GM21526 (cell line): ENCODE data around the gene KCNMA1.

Experiments
- ATAC-seq: cut with Tn5 transposase; IDR thresholded peaks from one replicate; pipeline ENCODE4 v1.9.1; 2021; ENCODE audit warnings: moderate library complexity; ENCODE audit not compliant: unreplicated experiment, low FRiP score

Gene KCNMA1

DNA sequence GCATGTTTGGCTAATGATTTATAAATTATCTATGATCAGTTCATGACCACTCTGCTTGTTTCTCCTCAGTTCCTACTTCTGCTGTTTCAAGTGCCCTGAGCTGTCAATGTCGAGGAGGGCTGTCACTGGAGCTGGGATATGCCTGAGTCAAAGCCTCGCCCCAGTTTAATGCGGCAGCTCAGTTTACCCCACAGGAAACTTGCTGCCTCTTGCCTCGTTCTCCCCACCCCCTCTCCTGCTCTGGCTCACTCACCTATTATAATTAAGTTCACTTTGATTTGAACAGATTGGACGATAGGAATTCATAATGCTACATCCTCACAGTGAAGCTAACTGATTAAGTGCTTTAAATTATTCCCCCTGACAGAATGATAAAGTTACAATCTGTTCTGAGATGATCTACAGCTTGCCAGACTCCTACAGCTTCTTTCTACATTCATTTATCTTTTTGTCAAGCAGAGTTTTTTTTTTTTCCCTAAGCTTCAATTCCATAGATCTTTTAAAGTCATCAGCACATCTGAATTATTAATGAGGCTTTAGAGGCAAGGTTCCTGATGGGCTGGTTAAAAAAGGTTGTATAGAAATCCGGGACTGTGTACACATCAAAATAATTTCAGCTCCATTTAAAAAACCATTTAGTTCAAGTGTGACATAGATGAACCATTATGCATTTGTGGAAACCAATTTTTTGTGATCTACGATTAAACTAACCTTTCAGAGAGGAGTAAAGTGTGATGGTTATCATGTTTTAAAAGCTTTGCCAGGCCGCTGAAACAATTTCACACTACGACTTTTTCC, 758.3 kb downstream of the KCNMA1 start:
- ATAC-seq = no peak

DNA sequence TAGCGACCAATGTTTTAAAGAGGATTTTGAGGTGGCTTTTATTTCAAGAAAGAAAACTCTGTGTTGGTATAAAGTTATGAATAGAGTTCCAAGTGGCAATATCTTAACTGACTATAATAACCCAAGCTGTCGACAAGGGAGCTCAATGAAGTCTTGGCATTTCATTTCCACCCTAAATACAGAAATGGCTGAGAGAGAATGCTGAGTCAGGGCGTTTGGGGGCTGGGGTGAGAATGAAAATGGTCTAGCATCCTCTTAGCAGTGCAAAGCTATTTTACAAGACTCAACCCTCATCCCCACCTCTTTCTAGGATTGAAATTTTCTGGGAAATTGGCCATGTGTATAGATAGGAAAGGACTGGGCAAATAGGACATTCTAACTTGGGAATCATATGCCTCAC, 759.1 kb downstream of the KCNMA1 start:
- ATAC-seq = no peak

DNA sequence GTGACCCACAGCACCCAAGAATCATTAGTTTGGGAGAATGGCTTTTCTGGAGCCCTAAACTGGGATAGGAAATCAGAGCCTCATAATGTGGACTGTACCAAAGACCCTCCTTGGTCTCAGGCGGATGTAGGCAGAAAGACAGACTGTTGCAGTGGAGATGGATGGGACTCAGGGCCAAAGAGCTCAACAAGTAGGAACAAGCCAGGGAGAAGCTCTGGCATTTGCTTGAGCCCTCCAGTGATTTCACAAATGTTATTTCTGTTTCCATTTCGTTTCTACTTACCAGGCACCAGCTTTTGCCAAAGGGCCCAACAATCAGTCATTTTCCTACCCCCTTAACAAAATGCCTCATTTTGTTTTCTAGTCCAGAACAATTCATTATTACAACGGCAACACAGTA, 762.7 kb downstream of the KCNMA1 start:
- no peak for ATAC-seq

DNA sequence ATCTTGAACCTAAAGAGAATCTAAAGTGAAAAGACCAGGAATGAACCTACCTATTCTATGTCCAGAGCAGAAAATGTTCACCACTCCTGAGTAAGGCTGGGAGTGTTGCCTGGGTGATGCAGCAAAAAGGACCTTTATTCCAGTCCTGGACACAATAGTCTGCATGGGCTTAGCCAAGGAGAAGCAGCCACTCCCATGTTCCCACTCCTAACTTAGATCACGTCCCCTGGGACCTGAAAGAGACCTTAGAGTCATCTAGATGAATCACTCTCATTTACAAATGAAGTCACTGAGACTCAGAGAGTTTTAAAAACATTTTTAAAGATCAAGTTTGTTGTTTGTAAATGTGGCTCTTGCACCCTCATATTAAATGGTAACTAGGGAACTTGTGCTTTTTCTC, 763.4 kb downstream of the KCNMA1 start:
- ATAC-seq = no peak

DNA sequence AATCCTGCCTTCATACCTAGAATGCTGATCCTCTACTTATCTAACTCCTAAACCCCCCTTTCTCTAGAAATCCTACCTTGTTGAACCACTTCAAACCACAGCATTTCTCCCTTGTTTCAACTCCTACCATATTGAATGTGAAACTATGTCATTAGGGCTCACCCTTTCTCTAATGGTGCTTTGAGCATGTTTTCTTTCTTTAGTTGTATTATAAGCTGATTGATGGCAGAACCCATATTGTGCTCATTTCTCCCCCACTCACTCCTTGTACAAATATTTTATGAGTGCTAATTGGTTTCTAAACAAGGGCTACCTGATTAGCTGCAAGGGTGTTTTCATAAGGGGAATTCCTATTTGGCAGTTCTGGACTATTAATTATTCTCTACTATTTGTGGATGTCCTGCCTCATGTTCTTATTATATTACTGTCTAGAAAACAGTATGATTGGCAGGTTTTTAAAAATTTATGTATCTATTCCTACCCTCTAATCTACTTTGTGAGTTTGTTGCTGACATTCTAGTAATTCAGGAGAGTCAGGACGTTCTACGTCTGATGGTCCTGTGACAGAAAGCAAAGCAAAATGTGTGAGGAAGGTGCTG, 765.8 kb downstream of the KCNMA1 start:
- no peak for ATAC-seq

DNA sequence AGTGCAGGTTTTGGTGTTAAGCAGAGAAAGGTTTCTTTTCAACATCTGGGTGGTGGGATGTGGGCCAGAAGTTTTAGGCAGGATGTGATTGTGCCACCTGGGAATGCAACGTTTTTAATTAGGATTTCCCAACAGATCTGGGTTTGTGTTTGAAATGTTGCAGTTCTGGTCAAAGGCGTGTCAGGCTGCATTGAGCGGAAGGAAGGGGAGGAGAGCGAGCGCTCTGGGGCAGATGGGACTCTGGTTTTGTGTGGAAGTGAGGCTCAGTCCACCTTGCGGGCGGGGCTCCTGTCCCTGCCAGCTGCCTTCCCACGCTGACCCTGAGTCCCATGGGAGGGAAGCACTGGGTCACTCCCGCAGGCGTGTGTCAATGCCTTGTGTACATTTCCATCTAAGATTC, 767.7 kb downstream of the KCNMA1 start:
- ATAC-seq = no peak

DNA sequence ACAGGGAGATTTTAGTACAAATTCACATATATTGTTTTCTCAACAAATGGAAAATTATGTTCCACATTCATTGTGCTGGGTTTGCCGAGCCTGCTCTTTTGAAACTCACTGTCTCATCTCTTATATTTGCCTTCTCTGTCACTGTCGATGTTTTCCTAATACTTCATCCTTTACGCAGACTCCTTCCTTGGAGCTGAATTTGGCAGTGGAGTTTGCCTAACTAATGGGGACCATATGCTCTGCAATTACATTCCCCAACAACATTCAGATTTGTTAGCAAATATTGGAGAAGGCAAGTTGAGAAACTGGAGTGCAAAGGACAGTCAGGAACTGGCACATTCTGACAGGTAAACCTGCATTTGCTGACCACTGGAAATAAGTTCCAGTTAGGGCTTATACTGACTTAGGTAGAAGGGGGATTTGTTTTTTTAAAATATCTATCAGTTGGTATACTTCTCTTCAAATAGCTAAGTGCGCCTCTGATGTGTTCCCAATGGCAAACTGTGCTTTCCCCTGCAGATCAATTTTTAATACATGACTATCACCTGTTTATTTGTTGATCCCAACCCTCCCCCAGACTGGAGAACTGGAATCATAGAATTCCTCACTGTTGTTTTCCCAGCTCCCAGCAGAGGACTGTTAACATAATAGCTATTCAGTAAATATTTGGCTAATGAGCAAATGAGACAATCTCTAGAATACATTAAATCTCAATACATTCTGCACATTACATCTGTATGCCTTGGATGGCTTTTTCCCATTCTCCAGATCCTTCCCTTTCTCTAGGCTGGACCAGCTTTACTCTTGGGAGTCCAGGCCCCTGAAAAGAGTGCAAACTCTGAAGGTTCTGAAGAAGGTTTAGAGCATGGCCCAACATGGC, 769.3 kb downstream of the KCNMA1 start:
- ATAC-seq = no peak

DNA sequence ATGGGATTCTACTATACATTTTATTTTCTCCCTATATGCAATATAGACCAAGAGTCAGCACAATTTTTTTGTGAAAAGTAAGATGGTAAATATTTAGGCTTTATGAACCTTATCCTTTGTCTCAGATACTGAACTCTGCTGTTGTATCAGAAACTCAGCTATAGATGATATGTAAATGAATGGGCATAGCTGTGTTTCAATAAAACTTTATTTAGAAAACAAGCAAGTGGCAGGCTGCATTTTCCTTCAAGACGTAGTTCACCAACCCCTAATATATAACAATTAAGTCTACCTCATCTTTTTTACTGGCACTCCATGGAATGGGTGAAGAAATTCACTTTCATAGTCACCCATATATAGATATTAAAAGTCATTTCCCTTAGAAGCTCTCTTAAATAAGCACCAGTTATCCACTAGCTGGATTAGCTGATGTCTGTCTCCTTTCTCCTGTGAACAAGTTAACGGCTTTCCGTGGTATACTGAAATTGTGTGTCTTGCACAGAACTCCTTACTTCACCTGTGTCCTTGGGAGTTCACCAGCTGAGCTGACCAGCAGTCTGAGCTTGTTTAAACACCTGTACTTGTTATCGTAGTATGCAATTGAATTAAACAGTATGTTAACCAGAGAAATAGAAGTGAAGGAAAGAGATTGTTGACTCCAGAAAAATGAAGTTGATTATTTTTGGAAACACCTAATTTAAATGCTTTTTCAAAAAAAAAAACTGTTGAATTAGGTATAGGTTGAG, 770.6 kb downstream of the KCNMA1 start:
- no peak for ATAC-seq

DNA sequence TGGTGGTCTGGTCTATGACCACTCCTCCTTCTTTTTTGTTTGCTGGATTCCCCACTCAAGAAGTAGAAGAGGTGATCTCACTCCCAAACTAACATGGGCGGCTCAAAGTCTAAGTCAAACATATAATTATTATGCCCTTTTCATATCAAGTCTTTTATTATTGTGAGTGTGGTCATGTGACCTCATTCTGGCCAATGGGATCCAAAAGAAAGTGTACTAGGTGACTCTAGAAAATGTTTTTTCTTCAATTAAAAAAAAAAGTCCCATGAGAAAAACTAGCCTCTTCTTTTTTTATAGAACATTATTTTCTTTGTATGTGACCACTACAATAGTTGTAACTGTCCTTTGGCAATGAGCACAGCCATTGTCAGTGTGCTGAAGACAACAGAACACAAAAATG, 772.7 kb downstream of the KCNMA1 start:
- ATAC-seq = no peak

DNA sequence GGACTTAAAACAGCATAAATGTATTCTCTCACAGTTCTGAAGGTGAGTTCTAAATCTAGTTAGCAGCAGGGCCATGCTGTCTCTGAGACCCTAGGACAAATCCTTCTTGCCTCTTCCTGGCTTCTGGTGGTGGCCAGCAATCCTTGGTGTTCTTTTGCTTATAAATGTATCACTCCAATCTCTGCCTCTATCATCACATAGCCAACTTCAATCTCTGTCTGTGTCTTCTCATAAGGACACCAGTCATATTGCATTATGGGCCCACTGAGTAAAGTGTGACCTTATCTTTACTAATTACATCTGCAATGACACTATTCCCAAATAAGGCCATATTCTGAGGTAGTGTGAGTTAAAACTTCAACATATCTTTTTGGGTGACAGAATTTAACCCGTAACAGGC, 778.9 kb downstream of the KCNMA1 start:
- no peak for ATAC-seq

DNA sequence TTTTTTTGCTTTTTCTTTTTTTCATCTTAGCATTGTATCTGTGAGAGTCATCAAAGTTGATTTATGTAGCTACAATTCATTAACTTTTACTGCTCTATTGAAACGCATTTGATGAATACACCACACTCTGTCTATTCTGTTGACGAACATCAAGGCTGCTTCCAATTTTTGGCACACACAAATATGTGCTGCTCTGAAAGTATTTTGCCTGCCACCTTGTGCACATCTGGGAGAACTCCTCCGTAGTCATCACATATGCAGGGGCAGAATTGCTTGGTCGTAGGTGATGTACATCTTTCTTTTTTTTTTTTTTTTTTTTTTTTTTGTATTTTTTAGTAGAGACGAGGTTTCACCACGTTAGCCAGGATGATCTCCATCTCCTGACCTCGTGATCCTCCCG, 796.8 kb downstream of the KCNMA1 start:
- ATAC-seq = no peak

DNA sequence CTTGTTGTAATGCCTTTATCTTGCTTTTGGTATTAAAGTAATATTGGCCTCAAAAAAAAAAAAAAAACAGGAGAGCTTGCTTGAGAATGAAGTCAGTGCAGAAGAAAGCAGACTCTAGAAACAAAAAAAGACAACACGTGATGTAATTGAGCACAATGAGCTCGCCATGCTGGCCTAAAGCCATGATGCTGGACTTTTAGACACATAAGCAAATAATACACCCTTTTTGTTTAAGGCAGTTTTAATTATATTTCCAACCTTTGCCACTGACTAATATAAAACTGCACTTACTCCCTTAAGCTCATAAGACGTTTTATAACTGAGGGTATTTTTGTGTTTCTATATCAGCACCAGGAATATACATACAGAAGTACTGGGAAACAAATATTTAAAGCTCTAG, 798.3 kb downstream of the KCNMA1 start:
- no peak for ATAC-seq

DNA sequence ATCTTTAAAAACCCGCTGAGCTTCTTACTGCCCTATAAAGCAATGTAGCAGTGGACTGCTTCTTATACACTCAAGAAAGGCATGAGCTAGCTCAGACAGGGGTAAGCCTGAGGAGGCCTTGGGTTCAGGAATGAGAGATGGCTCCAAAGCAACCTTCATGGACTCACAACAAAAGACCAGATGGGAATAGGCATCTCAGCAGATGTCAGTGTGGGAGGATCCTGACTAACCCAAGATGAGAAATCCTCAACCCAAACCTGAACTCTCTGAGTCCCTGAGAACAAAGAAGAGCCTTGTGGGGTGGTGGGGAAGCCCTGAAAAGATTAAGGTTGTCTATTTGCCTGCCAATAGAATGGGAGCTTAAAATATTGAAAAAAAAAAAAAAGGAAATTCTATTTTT, 807.4 kb downstream of the KCNMA1 start:
- no peak for ATAC-seq

DNA sequence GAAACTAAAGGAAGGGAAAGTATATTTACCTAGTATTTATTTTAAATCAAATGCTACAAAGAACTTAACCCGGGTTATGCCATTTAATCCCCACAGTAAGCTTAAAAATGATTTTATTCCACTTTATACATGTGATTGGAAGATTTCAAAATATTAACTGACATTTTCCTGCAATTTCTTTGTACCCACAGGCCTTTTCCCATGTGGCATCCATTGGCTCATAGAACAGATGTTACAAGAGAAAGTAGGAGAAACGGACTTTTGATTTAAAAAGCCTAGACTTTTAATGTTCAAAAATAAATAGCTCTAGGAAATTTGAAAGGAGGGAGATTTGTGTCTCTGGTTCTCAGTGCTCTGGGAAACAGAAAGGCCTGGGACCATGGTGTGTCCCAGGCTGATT, 807.9 kb downstream of the KCNMA1 start:
- ATAC-seq = no peak
